Skin of body (tissue), 2 donors: Measurements from ENCODE around the gene CD1C. TPM values are rescaled to one million over a fixed set of nuclear protein-coding genes. Genes with fewer than 3 reads are reported as not detected.
"Not testable (repeated sequence)": the region's sequence is repeated elsewhere in the genome, so short reads cannot be mapped to it uniquely, and the experiment has no call there.

Experiments used
- DNase-seq: peaks from one replicate; lab custom pipeline; 2025; lab: John Stamatoyannopoulos, UW
- total RNA-seq: library from RNA; depleted of rRNA; stranded (reverse); fragments of >200 nt; gene quantifications from one replicate; pipeline ENCODE4 v1.2.3, GENCODE V29; 2014

Gene CD1C
- total RNA-seq, 1 donor from 2014 or later: 1.7 TPM

DNA sequence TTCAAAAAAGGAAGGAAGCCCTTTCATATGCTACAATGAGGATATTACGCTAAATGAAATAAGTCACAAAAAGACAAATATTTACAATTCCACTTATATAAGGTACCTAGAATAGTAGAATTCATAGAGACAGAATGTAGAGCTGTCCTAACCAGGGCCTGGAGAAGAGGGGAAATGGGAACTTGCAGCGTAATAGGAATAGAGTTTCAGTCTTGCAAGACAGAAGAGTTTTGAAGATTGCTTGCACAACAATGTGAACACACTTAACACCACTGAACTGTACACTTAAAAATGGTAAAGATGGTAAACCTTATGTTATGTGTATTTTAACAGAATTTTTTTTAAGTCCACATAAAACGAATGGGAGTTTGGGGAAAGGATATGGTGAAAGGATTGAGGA, 38.7 kb downstream of the CD1C start:
- no peak for DNase-seq

DNA sequence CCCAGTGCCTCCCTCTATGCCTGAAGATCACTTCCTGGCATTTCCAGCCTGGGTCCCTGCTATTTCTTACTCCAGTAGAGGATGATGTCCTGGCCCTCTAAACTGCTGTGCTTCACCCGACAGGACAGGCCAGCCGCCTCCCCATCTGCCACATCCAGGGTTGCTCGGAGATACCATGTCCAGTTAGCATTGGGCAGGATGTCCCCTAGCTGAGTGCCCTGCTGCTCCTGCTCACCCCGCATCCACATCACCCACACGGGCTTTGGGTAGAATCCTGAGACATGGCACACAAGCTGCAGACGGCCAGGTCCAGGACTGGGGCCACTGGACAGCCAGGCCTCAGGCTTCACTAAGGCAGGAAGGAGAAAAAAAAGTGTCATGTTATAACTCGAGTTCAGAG, 39.6 kb downstream of the CD1C start:
- DNase-seq: no peak

DNA sequence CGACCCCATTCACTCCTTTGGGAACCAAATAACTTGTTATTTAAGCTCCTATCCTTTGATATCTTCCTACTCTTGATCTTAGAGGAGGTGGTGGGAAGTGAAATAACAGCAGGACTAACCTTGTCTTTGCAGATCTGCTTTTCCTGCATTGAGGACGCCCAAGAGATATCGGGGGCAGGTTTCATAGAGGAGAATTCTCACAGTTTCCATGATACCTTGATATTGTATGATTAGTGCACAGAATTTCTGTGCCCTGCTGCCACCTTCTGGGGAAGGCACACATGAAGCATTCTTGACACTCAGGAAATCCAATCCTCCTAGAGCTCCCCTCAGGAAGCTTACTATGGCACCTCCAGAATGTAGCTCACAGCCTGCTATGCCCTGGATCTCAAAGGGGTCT, 40.0 kb downstream of the CD1C start:
- no peak for DNase-seq

- DNase-seq: no peak
These were observed 40.8 kb downstream of the CD1C start for GRCh38 chr1:158330391-158331105.

DNA sequence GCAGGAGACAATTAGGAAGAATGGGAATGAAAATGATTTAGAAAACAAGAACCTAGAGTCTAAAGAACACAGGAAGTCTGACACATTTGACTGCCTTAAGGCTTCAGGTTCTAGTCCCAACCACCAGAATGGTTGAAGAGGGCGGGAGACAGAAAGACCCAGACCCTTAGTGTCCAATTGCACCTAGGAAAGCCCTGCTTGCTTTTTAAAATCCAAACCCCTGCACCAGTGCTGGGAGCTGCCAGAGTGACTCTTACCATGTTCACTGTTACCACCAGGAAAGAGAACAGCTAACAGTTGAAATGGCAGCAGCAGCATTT, 41.3 kb downstream of the CD1C start:
- DNase-seq: no peak

GRCh38 chr1:158331481-158332150, 41.9 kb downstream of the CD1C start, which contains the start of gene CD1B:
CD1B (minus strand) TSS chr1:158331531; CDS start chr1:158331423, 108 bp downstream.
- no peak for DNase-seq

GRCh38 chr1:158333405-158334155, 43.9 kb downstream of the CD1C start:
- no peak for DNase-seq

DNA sequence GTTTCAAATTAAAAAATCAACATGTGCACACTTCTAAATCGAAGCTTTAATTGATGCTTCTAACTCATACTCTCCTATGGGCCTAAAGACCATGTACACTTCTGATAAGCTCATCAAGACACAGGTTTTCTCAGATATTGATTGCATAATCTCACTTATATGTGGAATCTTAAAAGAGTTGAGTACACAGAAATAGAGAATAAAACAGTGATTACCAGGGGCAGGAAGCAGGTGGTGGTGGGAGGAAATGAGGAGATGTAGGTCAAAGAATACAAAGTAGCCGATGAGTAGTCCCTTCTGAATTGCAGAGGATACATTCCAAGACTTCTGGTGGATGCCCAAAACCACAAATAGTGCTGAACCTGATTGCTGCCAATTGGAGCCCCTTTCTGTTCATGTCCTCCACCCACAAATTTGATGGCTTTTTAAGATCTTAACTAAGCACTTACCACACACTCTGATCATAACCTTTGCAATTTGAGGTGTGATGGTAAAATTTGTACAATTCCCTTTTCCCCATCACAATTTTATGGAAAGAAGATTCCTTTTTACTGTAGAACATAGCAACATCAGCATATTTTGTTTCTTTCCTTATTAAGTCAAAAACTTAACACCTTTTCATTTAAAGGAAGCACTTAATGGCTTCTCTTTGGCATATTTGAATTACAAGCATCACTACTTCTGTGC, 44.9 kb downstream of the CD1C start:
- DNase-seq: no peak

DNA sequence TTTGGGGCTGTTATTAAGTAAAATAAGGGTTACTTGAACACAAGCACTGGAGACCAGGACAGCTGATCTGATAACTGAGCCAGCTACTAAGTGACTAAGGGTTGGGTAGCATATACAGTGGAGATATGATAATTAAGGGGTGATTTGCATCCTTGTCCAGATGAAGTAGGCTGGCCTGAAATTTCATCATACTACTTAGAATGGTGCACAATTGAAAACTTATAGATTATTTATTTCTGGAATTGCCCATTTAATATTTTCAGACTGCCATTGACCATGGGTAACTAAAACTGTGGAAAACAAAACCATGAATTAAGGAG, 45.5 kb downstream of the CD1C start:
- DNase-seq: no peak

- DNase-seq: not testable (repeated sequence)
These were observed 46.7 kb downstream of the CD1C start for GRCh38 chr1:158336413-158336812.

Other genes starting within 250 kb of the CD1C start
- gene CD1D, start 109.0 kb upstream of the CD1C start, total RNA-seq: 1.3 TPM
- gene CD1A, start 35.5 kb upstream of the CD1C start, total RNA-seq: 1.8 TPM
- not detected for gene CD1B, start 41.6 kb downstream of the CD1C start, total RNA-seq
- 2.7 TPM for gene CD1E, start 64.0 kb downstream of the CD1C start, total RNA-seq
- gene OR10T2, start 109.5 kb downstream of the CD1C start, total RNA-seq: not detected
- gene OR10K2, start 136.3 kb downstream of the CD1C start, total RNA-seq: not detected
- gene OR10K1, start 171.9 kb downstream of the CD1C start, total RNA-seq: not detected
- gene OR10R2, start 182.3 kb downstream of the CD1C start, total RNA-seq: not detected